Left lung (tissue), 10 donors: ENCODE results near the gene ARHGDIA. TPM values are rescaled to one million over a fixed set of nuclear protein-coding genes. Genes with fewer than 3 reads are reported as not detected.

Source experiments
- ATAC-seq: fragments of 200-7000 bp; cut with Tn5 transposase; one replicate; pipeline ENCODE4 v1.9.1; 2020; ENCODE audit warnings: moderate library complexity
- DNase-seq, 4 donors: peaks; one replicate each; pipeline ENCODE4 v3.0.0-alpha.2; 2013 to 2020
- H3K27ac ChIP-seq, 2 donors: fragments of 200-600 bp; sonication (generic) in 1 of 2; one replicate each; pipeline versions ENCODE4 v1.5.0 to v1.8.0; 2020 to 2021
- H3K27me3 ChIP-seq, 2 donors: fragments of 200-600 bp; sonication (generic) in 1 of 2; one replicate each; pipeline versions ENCODE4 v1.5.0 to v1.8.0; 2020 to 2021
- H3K36me3 ChIP-seq, 2 donors: fragments of 200-600 bp; sonication (generic) in 1 of 2; one replicate each; pipeline versions ENCODE4 v1.5.0 to v1.8.0; 2020 to 2021
- H3K4me1 ChIP-seq, 2 donors: fragments of 200-600 bp; one replicate each; pipeline ENCODE4 v1.8.0; 2021
- H3K4me3 ChIP-seq, 2 donors: fragments of 200-600 bp; sonication (generic) in 1 of 2; one replicate each; pipeline versions ENCODE4 v1.5.0 to v1.8.0; 2020 to 2021; ENCODE audit warnings: mild to moderate bottlenecking in 1 of 2
- H3K9me3 ChIP-seq, 2 donors: fragments of 200-600 bp; sonication (generic) in 1 of 2; one replicate each; pipeline versions ENCODE4 v1.5.0 to v1.8.0; 2020 to 2021
- intact Hi-C, 2 donors: fragments of 100-400 bp; cut with DNase I; formaldehyde crosslinking; loops; one replicate each; pipeline versions ENCODE4 v1.11.2 to v1.14.2; 2022
- polyA plus RNA-seq, 6 donors: library from polyadenylated mRNA; unstranded; fragments of 120-200 nt; gene quantifications; one replicate each; pipeline ENCODE4 v1.2.1, GENCODE V29; 2013; ENCODE audit not compliant: insufficient read length in 6 of 6
- total RNA-seq, 2 donors: library from RNA; stranded (reverse); fragmentation: NEBNext Ultra II Directional; extraction: Animal tissue kit (Norgen Biotek cat#: 25700); gene quantifications; one replicate each; pipeline ENCODE4 v1.2.1, GENCODE V29; 2021
- TF ChIP-seq, protein P1 (sequence below), 2 donors: fragments of 200-600 bp; sonication (generic) in 1 of 2; IDR thresholded peaks; one replicate each; pipeline versions ENCODE4 v1.5.0 to v1.8.0; 2021; ENCODE audit warnings: antibody characterized with exemption in 2 of 2
- donor health status: DM: no; HTN: yes; CAD: no.
- donor health status: DM: no; HTN: no; CAD: no.

Gene ARHGDIA
- total and polyA plus RNA-seq, 8 donors: 139 to 481 (median 194) TPM

DNA sequence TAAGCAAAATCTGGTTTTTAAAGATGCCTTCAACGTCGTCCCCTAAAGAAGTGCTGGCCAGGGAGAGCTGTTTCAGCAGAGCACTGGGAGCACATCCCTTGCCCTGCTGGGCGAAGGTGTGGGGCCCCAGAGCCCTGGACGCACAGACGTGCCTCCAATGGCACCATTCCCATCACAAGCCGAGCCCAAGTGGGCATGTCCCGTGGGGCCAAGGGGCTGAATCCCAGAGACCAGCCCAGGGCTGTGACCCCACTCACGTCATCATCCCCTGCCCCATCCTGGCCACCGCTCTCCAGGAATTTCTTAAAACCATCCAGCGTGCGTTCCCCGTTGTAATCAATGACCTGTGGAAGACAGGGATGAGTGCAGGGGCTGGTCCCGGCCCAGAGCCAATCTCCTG lies 26.2 kb downstream of the ARHGDIA start:
- Histone ChIP-seq H3K4me1 (peaks cover 0 to 12% of the 10 kb centered on the region in 2 donors), H3K27ac (no peak overlapping the region), H3K9me3 (no peaks in the 10 kb centered on the region), H3K4me3 (no peak overlapping the region), H3K27me3 (no peaks in the 10 kb centered on the region), H3K36me3 (peaks cover 0 to 80% of the 10 kb centered on the region in 2 donors)
- no peak for ATAC-seq
- intact Hi-C loops: no loop called here
- no peak for DNase-seq
- TF ChIP-seq, protein P1, sequence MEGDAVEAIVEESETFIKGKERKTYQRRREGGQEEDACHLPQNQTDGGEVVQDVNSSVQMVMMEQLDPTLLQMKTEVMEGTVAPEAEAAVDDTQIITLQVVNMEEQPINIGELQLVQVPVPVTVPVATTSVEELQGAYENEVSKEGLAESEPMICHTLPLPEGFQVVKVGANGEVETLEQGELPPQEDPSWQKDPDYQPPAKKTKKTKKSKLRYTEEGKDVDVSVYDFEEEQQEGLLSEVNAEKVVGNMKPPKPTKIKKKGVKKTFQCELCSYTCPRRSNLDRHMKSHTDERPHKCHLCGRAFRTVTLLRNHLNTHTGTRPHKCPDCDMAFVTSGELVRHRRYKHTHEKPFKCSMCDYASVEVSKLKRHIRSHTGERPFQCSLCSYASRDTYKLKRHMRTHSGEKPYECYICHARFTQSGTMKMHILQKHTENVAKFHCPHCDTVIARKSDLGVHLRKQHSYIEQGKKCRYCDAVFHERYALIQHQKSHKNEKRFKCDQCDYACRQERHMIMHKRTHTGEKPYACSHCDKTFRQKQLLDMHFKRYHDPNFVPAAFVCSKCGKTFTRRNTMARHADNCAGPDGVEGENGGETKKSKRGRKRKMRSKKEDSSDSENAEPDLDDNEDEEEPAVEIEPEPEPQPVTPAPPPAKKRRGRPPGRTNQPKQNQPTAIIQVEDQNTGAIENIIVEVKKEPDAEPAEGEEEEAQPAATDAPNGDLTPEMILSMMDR (IDR thresholded peaks at IDR 0.05): no peak

GRCh38 chr17:81844327-81844851 lies 26.7 kb downstream of the ARHGDIA start:
- Histone ChIP-seq H3K9me3 (no peaks in the 10 kb centered on the region), H3K4me1 (peaks cover 0 to 12% of the 10 kb centered on the region in 2 donors), H3K36me3 (peaks cover 0 to 75% of the 10 kb centered on the region in 2 donors), H3K4me3 (no peak overlapping the region), H3K27ac (no peak overlapping the region), H3K27me3 (no peaks in the 10 kb centered on the region)
- no peak for ATAC-seq
- intact Hi-C loops: no loop called here
- TF ChIP-seq, protein P1 (IDR thresholded peaks at IDR 0.05): no peak
- no peak for DNase-seq

- DNase-seq (no peak), ATAC-seq (no peak)
- no peaks in the 10 kb centered on the region for H3K27me3 ChIP-seq
- H3K36me3 ChIP-seq: peaks cover 0 to 69% of the 10 kb centered on the region in 2 donors
- peaks cover 0 to 14% of the 10 kb centered on the region in 2 donors for H3K4me1 ChIP-seq
- no peak overlapping the region for H3K4me3 ChIP-seq
- H3K9me3 ChIP-seq: no peaks in the 10 kb centered on the region
- TF ChIP-seq, protein P1 (IDR thresholded peaks at IDR 0.05): no peak
- intact Hi-C loops: no loop called here
- no peak overlapping the region for H3K27ac ChIP-seq
These were observed 27.3 kb downstream of the ARHGDIA start for GRCh38 chr17:81843713-81844326.

DNA sequence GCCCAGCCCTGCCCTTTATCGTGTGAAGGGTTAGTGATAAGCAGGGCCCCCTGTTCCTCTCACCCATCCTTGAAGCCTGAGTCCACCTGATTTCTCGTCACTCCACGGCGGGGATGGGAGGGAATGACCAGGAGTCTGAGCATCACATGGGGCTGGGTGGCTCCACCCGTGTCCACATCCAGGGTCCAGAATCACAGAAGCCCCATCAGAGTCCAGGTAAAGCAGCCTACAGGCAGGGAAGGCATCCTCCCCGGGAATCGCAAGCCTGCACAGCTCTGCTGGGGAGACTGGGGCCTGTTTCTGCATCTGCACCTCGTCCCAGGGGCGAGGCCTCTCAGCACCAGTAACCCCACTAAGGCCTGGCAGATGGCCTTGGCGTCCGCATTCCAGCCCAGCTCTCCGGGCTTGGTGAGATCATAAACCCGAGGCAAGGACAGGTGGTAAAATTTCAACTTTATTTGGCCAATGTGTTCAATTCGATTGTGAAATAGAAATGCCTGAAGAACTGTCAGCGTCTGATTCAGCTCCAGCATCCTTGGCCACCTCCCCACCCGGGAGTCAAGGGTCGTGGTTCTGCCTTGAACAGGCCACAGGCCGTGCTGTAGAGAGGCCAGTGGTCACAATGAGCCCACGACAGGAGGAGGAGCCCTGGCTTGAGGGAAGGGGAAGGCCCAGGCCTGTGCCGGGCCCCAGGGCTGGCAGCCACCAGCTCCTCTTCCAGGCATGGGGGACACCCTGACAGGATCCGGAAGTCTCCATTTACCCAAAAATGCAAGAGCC lies 28.2 kb downstream of the ARHGDIA start:
- H3K36me3 ChIP-seq: peaks cover 0 to 60% of the 10 kb centered on the region in 2 donors
- H3K4me3 ChIP-seq: no peak overlapping the region
- peaks cover 0 to 23% of the 10 kb centered on the region in 2 donors for H3K4me1 ChIP-seq
- no peak for DNase-seq
- no peak overlapping the region for H3K27ac ChIP-seq
- H3K9me3 ChIP-seq: no peaks in the 10 kb centered on the region
- TF ChIP-seq, protein P1 (IDR thresholded peaks at IDR 0.05): no peak
- intact Hi-C loops: no loop called here
- H3K27me3 ChIP-seq: no peaks in the 10 kb centered on the region
- no peak for ATAC-seq

GRCh38 chr17:81842378-81842724 lies 28.8 kb downstream of the ARHGDIA start:
- no peak for DNase-seq
- H3K9me3 ChIP-seq: no peaks in the 10 kb centered on the region
- H3K36me3 ChIP-seq: peaks cover 0 to 54% of the 10 kb centered on the region in 2 donors
- peaks cover 0 to 26% of the 10 kb centered on the region in 2 donors for H3K4me1 ChIP-seq
- no peak overlapping the region for H3K27ac ChIP-seq
- intact Hi-C loops: no loop called here
- no peak overlapping the region for H3K4me3 ChIP-seq
- no peaks in the 10 kb centered on the region for H3K27me3 ChIP-seq
- no peak for ATAC-seq
- TF ChIP-seq, protein P1 (IDR thresholded peaks at IDR 0.05): no peak
